Stimulated activated CD4-positive, alpha-beta T cell treated with anti-CD3 and anti-CD28 coated beads, Interleukin-15, amount 100 ng/mL, for 1 hour (primary cell): ENCODE data around the gene MYO1E.
"Not testable (repeated sequence)": the region's sequence is repeated elsewhere in the genome, so short reads cannot be mapped to it uniquely, and the experiment has no call there.

Source experiments
- DNase-seq, 2 donors: peaks; one replicate each; pipeline ENCODE4 v3.0.0-alpha.2; 2020; ENCODE audit warnings: low read depth in 1 of 2, low spot score in 1 of 2

Gene MYO1E

GRCh38 chr15:59295261-59296001 is 77.2 kb downstream of the MYO1E start:
- DNase-seq: no peak

DNA sequence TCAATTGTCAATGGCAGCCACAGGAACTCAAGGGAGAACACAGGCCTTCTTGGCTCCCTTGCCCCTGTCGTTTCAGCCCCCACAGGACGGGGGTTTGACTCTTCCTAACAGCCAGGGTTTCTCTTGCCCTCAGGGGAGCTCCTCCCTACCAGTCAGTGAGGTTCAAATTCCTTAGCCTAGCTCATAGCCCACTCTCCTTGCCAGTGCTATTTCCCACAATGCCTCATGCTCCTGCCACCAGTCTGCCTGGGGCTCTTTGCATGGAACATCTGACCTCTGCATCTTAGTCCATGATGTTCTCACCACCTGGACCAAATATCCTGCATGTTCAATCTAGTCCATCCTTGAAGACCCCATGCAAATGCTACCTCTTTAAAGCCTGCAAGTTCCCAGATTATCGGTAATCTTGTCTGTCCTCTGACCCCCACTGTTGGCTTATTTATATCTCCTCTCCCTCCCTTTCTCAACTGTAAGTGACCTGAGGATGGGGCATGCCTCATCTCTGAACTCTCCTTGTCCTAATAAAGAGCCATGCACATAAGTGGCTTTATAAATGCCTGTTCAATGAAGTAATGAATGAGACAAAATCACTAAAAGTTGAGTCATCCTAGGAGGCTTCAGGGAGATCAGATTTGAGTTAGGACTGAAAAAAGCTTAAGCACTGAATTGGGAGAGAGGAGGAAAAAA is 78.0 kb downstream of the MYO1E start:
- no peak for DNase-seq

DNA sequence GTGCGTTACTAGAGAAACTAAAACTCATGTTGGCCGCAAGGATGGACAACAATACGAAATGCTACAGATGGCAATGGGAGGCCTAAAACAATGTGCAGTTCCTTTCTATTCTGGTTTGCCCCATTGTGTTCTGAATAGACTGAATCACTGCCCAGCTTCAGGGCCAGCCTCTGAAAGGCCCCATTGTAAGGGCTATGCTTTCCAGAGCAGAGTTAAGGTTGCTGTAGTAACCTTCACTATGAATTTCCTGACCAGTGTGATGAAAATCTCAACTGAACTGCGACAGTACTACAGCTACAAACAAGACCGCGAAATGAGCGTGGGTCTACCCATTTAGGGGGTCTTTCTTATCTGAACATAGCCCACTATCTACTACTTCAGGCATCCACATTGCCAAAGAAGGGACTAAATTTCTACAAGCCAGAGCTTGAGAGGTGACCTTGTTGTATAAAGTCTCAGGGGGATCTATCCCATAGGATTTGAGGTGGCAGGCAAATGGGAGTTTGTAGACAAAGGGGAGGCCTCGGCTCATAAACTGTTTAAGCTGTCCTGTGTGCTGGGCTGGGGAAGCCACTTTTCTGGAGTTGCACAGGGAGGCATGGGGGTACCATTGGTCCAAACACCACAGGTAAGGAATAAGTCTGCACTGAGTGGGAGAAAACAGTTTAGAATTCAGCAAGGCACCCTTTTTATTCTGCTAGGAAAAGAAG is 80.1 kb downstream of the MYO1E start:
- no peak for DNase-seq

DNA sequence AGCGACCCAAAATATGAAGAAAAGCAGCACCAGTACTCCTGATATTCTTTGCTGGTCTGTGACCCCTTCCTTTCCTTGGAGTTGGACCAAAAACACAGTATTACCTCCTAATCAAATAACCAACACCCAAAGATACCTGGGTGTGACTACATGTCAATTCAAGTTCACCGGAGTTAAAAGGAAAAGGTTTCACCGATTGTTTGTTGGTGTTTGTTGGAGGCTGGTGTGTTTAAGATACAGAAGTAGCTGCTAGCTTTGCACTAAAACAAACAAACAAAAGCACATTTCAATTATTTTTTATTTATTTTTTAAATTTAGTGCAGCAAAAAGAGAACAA is 81.5 kb downstream of the MYO1E start:
- no peak for DNase-seq

- no peak for DNase-seq
Measured at GRCh38 chr15:59290295-59291212, 82.1 kb downstream of the MYO1E start.

GRCh38 chr15:59289574-59289973 is 83.1 kb downstream of the MYO1E start:
- no peak for DNase-seq

DNA sequence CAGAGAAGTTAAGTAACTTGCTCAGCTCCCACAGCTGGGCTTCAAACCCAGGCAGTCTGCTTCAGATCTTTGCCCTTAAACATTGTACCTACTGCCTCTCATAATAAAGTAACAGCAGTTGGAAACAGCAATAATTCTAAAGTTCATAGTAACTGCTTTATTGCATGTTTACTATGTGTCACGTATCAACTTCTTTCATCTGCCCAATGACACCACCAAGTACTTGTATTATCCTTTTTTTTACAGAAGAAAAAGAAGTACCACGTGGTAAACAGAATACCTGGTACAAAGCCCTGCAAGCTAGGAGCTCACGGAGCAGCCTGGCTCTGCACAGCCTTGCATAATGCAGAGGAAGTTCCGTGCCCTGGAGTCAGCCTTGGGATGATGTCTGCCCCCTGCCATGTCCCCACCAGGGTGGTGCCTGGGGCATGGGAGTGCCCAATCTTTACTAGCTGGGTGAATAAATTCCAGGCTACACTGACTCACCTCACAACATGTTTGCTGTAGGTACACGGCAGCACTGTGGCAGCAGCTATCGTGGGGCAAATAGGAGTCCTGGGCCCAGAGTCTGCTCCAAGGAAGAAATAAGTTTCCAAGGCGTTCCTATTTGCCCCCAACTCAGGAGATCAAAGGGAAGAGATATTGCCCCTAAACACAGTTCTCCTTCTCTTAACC is 88.8 kb downstream of the MYO1E start:
- no peak for DNase-seq

GRCh38 chr15:59282515-59283337 is 89.9 kb downstream of the MYO1E start:
- no peak for DNase-seq

- DNase-seq: no peak
Measured at GRCh38 chr15:59281699-59282098, 91.0 kb downstream of the MYO1E start.

DNA sequence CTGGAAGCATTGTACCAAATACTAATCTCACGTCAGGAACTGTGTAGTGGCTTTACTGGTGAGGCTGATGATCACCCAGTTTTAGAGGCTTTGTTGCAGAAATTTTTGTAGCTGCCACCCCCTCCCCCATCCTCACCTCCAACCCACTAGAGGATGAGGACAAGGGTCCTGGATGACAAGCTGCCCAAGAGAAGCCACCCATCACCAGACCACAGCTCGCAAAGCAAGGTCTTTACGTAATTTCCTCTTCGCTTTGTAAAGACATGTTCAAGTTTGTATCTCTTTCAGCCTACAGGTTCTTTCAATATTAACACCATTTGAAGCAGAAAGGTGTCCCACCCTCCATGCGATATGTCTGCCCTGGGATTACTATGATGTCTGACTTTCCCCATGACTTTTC is 91.8 kb downstream of the MYO1E start:
- DNase-seq: no peak

DNA sequence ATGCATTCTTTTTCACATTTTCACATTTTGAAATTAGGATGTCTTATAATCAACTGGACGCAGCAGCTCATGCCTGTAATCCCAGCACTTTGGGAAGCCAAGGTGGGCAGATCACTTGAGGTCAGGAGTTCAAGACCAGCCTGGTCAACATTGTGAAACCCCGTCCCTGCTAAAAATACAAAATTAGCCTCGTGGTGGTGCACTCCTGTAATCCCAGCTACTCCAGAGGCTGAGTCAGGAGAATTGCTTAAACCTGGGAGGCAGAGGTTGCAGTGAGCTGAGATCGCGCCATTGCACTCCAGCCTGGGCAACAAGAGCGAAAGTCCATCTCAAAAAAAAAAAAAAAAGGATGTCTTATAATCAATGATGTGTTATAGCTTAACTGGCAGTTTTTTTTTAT is 92.4 kb downstream of the MYO1E start:
- not testable (repeated sequence) for DNase-seq

DNA sequence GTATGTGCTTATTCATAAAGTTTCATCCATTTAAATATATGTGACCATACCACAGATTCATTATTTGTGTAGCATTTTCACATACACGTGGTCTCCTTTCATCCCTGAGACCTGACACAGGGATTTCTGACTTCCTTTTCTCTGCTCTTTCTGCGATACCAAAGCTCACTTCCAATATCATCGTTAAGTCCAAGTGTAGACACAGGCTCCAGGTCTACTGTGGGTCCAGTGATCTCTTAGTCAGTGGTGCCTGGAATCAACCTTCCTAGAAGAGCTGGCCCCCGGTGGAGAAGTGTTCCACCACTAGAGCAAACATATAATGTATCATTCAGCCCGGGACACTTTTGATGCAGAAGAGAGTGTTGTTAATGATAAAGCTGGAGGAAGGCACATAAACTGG is 93.6 kb downstream of the MYO1E start:
- no peak for DNase-seq

DNA sequence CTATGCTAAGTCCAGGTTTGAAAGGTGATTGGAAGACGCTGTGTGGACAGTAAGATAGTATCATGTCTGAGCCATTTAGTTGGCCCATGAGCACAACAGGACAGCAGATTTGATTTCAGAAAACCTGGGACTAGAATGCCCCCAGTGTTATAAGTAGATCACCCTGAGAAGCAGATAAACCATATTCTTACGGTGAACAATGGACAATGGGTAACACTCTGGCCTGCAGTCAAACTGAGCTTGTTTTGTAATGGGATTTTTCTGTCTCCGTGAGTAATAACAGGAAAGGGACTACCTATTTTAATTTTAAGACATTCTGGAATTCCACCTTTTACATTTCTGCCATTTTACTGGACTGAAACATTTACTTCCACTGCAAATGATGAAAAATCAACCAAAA is 94.6 kb downstream of the MYO1E start:
- no peak for DNase-seq

DNA sequence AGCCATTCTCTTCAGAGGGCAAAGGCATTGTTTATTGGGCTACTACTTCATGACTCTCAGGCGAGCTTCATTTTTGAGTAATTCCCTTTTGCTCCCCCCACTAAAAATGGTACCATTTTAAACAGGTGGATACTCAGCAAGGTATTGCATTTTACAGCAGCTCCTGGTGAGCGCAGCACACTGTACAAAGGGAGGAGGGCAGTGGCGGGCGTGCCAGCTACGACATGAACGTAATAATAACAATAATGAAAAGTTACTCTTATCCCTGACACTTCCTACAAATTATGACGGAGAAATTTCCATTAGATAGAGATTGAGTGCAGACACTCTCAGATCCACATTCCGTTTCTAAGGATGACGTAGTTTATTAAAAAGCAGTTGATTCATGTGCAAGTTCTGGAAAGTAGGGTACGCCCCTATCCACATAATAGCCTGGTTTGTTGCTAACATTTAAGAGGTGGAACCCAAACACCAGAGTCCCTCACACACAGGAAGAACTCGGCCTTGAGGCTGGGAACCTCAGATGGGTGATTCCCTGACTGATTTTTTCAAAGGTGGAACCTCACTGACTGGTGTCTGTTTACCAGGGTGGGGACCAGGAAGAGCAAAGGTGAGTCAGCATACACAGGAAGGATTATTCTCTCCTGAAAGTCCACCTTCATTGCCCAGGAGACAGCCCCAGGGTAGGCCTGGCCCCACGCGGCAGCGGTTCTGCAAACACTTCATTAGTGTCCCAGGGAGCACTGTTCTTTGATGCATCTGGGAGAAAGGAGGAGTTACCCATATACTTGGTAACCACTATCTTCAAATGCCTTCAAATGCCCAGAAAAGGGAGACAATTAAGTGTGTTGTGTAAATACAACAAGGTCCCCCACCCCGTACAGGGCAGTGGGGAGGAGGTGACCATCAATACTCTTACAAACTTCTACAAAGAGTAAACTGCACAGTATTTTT is 96.2 kb downstream of the MYO1E start:
- no peak for DNase-seq

- DNase-seq: no peak
Measured at GRCh38 chr15:59274126-59274970, 98.3 kb downstream of the MYO1E start.

DNA sequence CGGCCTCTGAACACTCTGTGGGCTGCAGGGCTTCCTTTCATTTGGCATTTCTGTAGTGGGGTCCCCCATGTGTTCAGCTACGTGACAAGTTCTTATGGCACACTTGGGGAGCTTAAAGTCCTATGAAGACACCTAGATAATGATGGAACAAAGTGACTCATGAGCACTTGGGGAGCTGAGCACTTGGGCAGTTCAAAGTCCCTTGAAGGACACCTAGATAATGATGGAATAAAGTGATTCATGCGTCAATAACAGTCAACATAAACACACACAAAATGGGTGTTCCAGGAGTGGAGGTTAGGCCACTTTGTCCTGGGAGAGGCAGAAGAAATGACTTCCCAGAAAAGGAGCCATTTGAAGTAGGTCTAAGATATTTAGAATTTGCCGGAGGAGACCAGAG is 99.4 kb downstream of the MYO1E start:
- DNase-seq: no peak

DNA sequence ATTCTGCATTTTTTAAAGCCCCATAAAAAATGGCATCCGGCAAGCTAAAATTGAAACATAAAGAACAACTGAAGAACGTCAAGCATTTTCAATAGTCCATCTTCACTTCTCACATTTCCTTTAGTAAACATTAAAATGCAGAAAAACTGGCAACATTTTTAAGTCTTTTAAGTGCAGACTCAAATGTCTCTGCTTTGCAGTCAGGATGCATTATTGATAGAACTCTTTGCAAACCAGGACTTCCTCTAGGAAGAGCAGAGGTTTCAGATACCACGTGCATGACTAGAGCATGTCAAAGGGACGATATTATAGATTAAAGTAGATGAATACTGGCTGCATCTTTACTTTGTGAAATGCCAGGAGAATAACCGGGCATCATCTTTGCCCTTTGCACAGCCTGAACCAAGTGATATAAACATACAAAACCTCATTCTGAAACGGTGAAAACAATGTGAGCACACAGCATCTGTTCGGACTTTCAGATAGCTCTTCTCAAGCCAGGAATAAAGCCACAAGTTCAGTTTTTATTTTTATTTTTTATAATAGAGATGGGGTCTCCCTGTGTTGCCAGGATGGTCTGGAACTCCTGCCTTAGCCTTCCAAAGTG is 101.0 kb downstream of the MYO1E start:
- DNase-seq: no peak
